ENCODE data around the gene RPL18. TPM values are rescaled to one million over a fixed set of nuclear protein-coding genes. Genes with fewer than 3 reads are reported as not detected.
A peak's percentile ranks its signal among the peaks of the same experiment; 100 is the strongest.

RPL18 gene
- total RNA-seq, 4 donors from 2014 or later: 3,252 to 5,828 (median 3,870) TPM

DNA sequence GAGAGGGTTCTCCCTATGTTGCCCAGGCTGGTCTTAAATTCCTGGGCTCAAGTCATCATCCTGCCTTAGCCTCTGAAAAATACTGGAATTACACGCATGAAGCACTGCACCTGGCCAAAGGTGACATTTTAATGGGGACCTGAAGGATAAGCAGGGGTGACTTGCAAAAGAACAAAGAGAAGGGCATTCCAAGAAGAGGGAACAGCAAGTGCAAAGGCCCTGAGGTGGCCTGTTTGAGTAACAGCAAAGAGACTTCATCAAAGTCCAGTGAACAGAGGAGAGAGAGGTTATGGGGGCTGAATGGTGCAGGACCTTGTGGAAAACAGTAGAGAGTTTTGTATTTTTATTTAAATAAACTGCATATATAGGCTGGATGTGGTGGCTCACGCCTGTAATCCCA, 22.9 kb upstream of the RPL18 start:
- intact Hi-C loops (cut with DNase I; ENCODE audit: low total_unique reads): loop anchor here (10.0 kb wide), 2 partner anchors 143 to 193 kb away; partner anchors contain the start of gene HSD17B14
- WGBS, 2 donors: 95 to 97% methylated on average over 2 of the region's 2 CpGs
- TF ChIP-seq, protein P1, sequence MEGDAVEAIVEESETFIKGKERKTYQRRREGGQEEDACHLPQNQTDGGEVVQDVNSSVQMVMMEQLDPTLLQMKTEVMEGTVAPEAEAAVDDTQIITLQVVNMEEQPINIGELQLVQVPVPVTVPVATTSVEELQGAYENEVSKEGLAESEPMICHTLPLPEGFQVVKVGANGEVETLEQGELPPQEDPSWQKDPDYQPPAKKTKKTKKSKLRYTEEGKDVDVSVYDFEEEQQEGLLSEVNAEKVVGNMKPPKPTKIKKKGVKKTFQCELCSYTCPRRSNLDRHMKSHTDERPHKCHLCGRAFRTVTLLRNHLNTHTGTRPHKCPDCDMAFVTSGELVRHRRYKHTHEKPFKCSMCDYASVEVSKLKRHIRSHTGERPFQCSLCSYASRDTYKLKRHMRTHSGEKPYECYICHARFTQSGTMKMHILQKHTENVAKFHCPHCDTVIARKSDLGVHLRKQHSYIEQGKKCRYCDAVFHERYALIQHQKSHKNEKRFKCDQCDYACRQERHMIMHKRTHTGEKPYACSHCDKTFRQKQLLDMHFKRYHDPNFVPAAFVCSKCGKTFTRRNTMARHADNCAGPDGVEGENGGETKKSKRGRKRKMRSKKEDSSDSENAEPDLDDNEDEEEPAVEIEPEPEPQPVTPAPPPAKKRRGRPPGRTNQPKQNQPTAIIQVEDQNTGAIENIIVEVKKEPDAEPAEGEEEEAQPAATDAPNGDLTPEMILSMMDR (IDR thresholded peaks at IDR 0.05): no peak
- TF ChIP-seq POLR2A (IDR thresholded peaks at IDR 0.05): no peak
- DNase-seq (ENCODE audit: low spot score in 2 of 2): no peak
- H3K4me3 ChIP-seq (ENCODE audit: low read depth, poor library complexity, severe bottlenecking): no peak overlapping the region

DNA sequence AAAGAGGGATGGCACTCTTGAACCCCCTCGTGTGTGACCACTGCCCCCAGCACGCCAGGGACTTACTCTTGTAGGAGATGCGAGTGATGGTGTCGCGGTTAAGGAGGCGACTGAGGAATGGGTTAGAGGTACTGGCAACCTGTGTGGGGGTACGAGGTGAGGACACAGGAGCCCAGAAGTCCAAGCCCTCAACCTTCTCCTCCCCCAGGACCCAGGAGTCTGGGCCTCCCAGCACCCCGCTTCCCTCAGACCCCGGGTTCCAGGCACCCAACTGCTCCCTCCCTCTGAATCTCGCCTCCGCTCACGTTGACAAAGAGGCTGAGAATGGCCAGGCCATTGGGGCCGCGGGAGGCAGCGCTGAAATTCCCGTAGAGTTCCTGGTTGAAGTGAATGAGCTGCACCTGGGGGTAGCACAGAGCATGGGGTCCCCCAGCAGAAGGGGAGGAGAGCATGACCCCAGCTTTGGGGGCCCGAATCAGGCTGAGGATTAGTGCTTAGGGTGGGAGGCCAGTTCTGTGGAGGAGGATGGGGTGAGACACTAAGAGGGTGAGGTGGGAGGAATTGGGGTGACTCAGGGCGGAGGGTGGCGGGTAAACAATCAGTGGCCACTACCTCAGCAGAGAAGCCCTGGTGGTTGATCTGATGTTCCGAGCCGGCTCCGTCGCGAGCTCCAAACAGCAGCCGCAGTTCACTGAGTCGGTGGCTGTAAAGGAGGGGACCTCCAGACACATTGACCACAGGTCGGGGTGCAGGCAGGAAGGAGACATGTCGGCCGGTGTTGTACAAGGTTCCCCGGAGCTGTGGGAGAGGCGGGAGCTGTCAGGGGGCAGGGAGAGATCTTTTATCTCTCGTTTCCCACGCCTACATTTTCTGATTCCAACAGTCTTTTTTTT, 20.8 kb upstream of the RPL18 start:
- no peak for DNase-seq (ENCODE audit: low spot score in 2 of 2)
- H3K4me3 ChIP-seq (ENCODE audit: low read depth, poor library complexity, severe bottlenecking): no peak overlapping the region
- intact Hi-C loops (cut with DNase I; ENCODE audit: low total_unique reads): loop anchor here (10.0 kb wide), 2 partner anchors 145 to 195 kb away; partner anchors contain the start of gene HSD17B14
- 67 to 71% methylated on average over 33 of the region's 33 CpGs for WGBS, 2 donors
- TF ChIP-seq POLR2A (IDR thresholded peaks at IDR 0.05): no peak
- TF ChIP-seq, protein P1 (IDR thresholded peaks at IDR 0.05): no peak

DNA sequence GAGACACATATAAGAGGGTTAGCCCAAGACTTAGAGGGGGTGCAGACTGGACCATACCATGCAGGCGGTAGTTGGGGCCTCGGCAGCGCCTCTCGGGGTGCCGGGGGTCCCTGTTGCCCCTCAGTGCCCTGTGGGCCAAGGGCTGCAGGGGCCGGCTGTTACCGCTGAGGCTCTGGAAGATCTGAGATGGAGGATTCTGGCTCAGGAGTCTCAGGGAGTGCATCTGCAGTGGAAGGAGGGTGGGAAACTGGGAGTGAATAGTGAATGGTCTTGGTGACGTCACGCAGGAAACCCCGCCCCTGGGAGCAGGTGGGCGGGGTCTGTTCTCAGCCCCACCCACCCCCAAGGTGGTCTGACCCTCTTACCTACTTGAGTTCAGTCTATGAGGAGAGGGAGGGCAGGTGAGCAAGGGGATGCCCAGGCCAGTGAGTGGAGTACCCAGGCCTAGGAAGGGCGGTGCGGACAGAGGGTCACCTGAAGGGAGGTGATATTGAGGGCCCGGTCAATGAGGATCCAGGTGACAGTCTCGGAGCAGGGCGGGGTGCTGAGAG, 19.9 kb upstream of the RPL18 start:
- no peak for DNase-seq (ENCODE audit: low spot score in 2 of 2)
- 68 to 75% methylated on average over 16 of the region's 16 CpGs for WGBS, 2 donors
- no peak overlapping the region for H3K4me3 ChIP-seq (ENCODE audit: low read depth, poor library complexity, severe bottlenecking)
- intact Hi-C loops (cut with DNase I; ENCODE audit: low total_unique reads): no loop called here
- TF ChIP-seq, protein P1 (IDR thresholded peaks at IDR 0.05): no peak
- no peak for TF ChIP-seq POLR2A (IDR thresholded peaks at IDR 0.05)

DNA sequence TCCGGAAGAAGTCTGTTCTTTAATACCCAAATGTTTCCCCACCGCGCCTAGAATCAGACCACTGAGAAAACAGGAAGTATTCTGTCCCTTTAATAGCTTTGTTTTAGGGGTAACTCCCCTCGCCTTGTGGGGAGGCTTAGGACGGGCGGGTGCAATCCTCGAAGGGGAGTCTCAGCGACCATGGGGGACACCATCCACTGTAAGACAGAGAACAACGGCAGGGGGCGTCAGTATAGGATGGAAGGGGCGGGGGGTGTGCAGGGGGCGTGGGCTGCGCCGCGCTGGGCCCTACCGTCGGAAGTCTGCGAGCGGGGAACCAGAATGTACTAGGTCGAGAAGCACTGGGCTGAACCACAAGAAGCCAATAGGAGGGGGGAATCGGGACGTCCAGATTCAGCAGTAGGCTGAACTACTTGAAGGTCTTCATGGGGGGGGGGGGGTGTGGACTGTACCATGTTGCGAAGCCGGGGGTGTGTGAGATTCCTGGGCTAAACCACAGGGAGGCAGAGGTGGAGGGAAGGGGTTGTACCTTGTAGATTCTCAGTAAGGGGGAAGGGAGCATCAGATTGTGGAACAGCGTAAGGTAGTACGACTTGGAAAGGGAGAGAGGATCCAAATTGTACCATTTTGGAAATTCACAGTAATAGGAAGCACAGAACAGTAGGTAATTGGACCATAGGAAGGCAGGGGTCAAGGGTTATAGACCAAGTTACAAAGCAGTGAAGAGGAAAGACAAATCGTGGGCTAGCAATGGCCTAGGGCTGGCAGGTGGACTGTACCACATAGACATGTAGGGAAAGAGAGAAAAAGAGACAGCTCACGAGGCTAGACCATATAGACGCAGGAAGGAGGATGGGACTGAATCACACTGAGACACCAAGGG, 19.2 kb upstream of the RPL18 start:
- H3K4me3 ChIP-seq (ENCODE audit: low read depth, poor library complexity, severe bottlenecking): peak overlapping the region; percentile 37
- 5 to 9% methylated on average over 19 to 28 of the region's 29 CpGs for WGBS, 2 donors
- intact Hi-C loops (cut with DNase I; ENCODE audit: low total_unique reads): no loop called here
- DNase-seq (ENCODE audit: low spot score in 2 of 2): peak; percentile 90 to 95
- TF ChIP-seq, protein P1 (IDR thresholded peaks at IDR 0.05): no peak
- TF ChIP-seq POLR2A (IDR thresholded peaks at IDR 0.05): no peak

DNA sequence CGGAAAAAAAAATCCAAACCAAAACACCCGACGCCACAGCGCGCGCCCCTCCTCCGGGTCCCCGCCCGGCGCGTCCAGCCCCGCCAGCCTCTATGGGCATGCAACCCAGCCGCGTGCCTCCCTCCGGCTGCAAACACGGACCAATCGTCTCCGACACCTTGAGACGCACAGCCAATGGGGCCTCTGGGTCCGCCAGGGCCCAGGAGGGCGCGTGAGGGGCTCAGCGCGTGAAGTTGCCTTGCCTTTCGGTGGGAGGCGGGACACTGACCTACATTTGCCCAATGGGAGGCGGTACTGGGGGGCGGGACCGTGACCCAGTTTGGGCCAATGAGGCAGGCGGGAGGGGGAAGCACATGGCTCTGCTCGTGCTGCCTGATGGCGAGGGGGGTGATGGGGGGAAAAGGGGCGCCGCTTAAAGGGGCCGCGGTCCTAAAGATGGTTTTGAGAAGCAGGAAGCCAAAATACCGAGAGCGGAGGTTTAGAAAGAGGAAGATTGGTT, 18.5 kb upstream of the RPL18 start:
- intact Hi-C loops (cut with DNase I; ENCODE audit: low total_unique reads): no loop called here
- no peak for TF ChIP-seq POLR2A (IDR thresholded peaks at IDR 0.05)
- TF ChIP-seq, protein P1 (IDR thresholded peaks at IDR 0.05): no peak
- H3K4me3 ChIP-seq (ENCODE audit: low read depth, poor library complexity, severe bottlenecking): peak overlapping the region; percentile 59
- peak; percentile 99 to 100 for DNase-seq (ENCODE audit: low spot score in 2 of 2)
- WGBS, 2 donors: 1% methylated on average over 16 to 34 of the region's 38 CpGs

All from lower leg skin (tissue), 4 donors.